Astrocyte of the cerebellum (primary cell): Measurements from ENCODE around the gene MCL1.
"Not testable (repeated sequence)": the region's sequence is repeated elsewhere in the genome, so short reads cannot be mapped to it uniquely, and the experiment has no call there.

Experiments used
- DNase-seq: peaks from one replicate; pipeline ENCODE4 v3.0.0-alpha.2; 2011; ENCODE audit warnings: low read depth
- H3K4me3 ChIP-seq: 2 replicates; pipeline ENCODE4 v1.5.1; 2011; ENCODE audit warnings: mild to moderate bottlenecking, low read depth, low read length, moderate library complexity
- in situ Hi-C: cut with HindIII; loops from 2 replicates; pipeline ENCODE4 v1.10.0; 2017; ENCODE audit warnings: low sequenced_read_pairs
- TF ChIP-seq, protein P1 (sequence below): IDR thresholded peaks from 2 replicates; pipeline ENCODE4 v1.5.1; 2012; ENCODE audit warnings: low read length, low read depth, moderate library complexity, mild to moderate bottlenecking; ENCODE audit errors: missing control alignments

MCL1 gene

DNA sequence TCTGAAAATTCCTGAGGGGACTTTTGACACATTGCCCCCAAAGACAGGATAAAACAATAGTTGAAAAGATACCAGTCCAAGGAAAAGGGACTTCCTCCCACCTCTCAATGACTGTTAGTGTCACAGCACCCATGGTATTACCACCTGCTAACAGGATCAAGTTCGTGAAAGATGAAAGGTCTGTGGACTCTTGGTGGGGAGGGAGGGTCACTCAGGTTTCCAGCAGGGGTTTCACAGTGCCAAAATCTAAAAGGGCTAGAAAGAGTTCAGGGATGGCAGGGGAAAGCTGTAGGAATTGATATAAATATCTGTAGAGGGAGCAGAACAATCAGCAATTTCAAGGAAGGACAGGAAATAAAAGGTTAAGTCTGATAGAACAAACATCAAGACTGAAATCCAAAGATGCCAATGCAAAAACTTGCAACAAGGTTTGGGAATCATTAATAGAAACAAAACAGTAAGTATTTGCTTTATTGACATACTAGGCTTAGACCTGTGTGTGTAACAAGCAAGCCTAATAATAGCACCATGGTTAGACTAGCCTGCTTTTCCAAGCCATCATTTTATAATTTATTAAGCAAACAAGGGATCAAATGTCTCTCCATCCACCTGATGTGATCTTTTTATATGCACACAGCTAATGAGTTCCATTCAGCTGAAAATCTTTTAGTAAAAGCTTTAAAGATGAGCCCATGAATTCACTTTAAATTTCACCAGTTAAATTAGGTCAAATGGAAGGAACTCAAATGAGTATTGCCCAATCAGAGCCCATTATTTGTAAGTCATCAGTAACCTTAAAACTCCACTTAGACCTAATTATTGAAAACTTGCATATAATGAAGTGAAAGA lies 3.7 kb downstream of the MCL1 start:
- in situ Hi-C loops, result no loop called here
- TF ChIP-seq, protein P1, sequence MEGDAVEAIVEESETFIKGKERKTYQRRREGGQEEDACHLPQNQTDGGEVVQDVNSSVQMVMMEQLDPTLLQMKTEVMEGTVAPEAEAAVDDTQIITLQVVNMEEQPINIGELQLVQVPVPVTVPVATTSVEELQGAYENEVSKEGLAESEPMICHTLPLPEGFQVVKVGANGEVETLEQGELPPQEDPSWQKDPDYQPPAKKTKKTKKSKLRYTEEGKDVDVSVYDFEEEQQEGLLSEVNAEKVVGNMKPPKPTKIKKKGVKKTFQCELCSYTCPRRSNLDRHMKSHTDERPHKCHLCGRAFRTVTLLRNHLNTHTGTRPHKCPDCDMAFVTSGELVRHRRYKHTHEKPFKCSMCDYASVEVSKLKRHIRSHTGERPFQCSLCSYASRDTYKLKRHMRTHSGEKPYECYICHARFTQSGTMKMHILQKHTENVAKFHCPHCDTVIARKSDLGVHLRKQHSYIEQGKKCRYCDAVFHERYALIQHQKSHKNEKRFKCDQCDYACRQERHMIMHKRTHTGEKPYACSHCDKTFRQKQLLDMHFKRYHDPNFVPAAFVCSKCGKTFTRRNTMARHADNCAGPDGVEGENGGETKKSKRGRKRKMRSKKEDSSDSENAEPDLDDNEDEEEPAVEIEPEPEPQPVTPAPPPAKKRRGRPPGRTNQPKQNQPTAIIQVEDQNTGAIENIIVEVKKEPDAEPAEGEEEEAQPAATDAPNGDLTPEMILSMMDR, result no peak
- DNase-seq, result no peak
- H3K4me3 ChIP-seq, result peak overlapping the region; percentile 99

DNA sequence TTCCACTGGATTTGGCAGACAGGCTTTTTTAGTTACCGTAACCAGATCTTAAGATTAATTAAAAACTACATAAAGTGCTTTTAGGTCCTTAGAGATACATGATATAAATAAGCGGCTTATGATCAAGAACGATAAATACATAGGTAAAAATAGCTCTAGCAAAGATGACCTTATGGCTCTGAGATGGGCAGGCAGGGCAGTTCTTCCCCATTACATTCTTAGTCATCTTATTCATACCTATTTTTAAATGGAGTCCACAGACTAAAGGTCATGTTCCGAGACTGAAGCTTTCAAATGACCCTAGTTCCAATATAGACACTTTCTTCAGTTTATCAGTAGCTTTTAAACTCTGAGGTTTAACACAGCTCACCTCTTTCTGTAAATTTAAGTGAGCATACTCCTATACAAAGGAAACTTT lies 4.3 kb downstream of the MCL1 start:
- H3K4me3 ChIP-seq, result peak overlapping the region; percentile 99
- in situ Hi-C loops, result no loop called here
- DNase-seq, result no peak
- TF ChIP-seq, protein P1, result no peak

DNA sequence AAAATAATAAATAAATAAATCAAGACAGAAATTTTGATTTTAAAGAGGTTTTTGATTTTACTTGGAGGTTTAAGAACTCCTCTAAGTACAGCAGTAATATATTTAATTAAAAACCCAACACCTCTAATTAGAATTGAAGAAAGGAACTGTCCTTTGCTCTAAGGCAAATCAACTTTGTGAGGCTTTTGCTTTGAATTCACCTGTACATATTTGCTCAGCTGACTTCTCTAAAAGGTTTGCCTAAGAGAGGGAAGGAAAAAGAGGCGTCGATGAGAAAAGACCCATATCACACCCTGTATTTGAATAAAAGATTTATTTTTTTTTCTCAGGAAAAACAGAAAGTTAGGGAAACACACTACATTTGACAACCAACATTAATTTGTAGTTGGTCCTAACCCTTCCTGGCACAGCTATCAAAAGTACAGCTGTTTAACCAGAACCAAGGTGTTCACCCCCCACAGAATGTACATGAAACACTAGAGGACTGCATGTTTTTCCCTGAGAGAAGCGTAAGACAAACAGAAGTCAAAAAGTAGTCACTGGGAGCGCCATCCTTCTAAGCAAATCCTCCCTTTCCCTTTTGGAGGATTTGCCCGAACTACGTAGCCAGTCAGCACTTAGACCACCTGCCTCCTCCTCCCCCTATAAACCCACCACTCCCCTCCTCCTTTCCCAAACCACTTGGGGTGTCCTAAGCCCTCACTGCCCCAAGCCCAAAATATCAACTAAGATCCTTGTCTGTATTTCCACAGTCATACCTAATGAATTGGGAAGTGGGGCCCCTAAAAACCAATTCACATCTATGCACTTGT lies 4.9 kb downstream of the MCL1 start:
- peak overlapping the region; percentile 99 for H3K4me3 ChIP-seq
- TF ChIP-seq, protein P1, result no peak
- DNase-seq, result no peak
- in situ Hi-C loops, result no loop called here

DNA sequence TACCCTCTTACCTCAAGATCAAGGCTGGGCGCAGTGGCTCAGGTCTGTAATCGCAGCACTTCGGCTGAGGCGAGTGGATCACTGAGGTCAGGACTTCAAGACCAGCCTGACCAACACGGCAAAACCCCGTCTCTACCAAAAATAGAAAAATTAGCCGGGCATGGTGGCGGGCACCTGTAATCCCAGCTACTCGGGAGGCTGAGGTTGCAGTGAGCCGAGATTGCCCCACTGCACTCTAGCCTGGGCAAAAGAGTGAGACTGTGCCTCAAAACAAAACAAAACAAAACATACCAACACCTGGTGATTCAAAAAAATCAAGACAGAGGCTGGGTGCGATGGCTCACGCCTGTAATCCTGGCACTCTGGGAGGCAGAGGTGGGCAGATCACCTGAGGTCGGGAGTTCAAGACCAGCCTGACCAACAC lies 5.8 kb downstream of the MCL1 start:
- H3K4me3 ChIP-seq, in situ Hi-C loops, DNase-seq: not testable (repeated sequence)

DNA sequence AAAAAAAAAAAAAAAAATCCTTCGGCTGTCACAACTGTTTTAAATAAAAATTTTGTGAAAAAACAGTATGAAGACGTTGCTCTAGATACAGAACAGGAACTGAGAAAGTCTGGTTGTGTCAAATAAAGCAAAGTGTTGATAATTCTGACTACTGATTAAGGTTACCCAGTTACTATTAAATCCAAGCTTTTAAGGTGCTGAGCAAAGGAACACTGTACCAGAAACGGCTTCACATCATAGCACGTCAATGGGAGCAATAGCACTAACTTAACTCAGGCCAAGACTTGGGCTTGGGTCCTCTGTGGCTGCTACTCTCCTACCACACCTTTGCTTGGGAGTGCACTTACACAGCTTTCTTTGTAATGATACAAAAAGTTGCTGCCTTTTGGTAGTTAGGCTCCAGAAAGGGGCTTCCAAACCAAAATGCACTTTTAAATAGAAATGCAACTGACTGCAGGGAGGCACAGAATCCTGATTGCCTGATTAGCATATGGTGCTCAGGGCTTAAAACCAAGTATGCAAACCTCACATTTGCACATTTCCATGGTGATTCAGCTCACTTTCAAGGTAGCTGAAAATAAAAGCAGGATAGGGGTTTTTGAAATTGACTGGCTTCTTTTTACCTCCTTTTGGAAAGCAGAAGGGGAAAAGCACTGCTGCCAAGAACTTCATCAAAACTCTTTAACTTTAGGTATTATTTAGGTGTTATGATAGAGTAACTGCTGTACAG lies 6.3 kb downstream of the MCL1 start:
- DNase-seq, result no peak
- TF ChIP-seq, protein P1, result no peak
- H3K4me3 ChIP-seq, result no peak overlapping the region
- in situ Hi-C loops, result no loop called here

DNA sequence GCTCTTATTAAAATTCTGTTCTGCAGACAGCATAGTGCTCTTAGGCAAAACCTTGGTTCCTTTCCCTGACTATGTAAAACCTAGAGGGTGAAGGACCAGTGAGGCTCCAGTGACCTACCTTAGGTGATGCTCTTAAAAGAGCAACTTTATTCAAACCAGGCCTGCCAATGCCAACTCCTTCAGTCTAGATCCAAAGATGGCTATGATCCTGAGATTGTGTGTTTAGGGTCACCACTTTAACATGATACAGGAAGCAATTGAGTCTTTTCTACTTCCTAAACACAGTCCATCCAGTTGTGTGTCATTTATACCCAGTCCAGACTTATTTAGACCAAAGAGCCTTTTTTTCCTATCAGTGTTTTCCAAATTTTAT lies 10.8 kb downstream of the MCL1 start:
- TF ChIP-seq, protein P1, result no peak
- in situ Hi-C loops, result no loop called here
- peak overlapping the region; percentile 4 for H3K4me3 ChIP-seq
- DNase-seq, result no peak
